HG03457 (cell line): ENCODE data around the gene TGOLN2.
"Not testable (repeated sequence)": the region's sequence is repeated elsewhere in the genome, so short reads cannot be mapped to it uniquely, and the experiment has no call there.

ENCODE experiments used
- ATAC-seq: cut with Tn5 transposase; IDR thresholded peaks from one replicate; pipeline ENCODE4 v1.9.1; 2021; ENCODE audit warnings: moderate number of reproducible peaks; ENCODE audit not compliant: unreplicated experiment

TGOLN2 gene

GRCh38 chr2:85340034-85340892 lies 12.5 kb upstream of the TGOLN2 start:
- ATAC-seq: no peak

DNA sequence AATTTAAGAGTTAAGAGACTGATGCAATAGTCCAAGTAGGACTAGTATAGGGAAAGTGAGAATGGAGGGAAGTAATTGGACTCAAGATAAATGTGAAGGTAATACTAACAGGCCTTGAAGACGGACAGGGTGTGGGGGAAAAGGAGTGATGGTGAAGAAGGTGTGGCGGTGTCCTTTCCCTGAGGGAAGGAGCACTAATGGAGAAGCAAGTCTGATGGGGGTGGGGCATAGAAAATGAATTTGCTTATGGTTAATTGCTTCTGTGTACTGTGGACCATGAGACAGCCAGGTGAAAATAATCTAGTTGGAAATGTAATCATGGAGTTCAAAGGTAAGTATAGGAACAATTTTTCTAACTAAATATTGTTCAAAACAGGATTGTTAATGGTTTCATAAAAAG lies 7.1 kb upstream of the TGOLN2 start:
- ATAC-seq: no peak

GRCh38 chr2:85333877-85334276 lies 6.1 kb upstream of the TGOLN2 start:
- not testable (repeated sequence) for ATAC-seq

DNA sequence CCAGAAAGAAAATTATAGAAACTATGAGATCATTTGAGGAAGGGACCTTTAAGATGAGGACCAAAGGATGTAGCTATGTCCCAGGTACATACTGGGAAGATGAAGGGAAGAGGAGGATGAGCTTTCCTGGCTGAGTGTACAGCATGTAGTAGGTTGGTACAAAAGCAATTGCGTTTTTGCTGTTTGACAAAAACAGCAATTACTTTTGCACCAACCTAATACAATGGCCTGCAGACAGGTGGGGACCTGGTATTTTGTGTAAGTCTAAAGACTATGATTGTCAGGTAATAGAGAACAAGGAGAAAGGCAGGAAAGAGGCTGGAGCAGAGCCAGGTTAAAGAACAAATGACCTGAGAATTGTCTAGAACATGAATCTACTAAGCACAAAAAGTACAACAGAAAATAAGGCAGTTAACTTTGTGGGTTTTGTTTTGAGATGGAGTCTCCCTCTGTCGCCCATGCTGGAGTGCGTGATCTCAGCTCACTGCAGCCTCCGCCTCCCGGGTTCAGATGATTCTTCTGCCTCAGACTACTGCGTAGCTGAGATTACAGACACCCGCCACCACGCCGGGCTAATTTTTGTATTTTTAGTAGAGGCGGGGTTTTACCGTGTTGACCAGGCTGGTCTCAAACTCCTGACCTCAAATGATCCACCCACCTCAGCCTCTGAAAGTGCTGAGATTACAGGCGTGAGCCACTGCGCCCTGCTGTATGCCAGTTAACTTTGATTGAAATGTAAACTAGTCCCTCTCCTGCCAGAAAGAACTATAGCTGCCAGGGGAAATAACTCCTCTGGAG lies 3.2 kb upstream of the TGOLN2 start:
- ATAC-seq: no peak

DNA sequence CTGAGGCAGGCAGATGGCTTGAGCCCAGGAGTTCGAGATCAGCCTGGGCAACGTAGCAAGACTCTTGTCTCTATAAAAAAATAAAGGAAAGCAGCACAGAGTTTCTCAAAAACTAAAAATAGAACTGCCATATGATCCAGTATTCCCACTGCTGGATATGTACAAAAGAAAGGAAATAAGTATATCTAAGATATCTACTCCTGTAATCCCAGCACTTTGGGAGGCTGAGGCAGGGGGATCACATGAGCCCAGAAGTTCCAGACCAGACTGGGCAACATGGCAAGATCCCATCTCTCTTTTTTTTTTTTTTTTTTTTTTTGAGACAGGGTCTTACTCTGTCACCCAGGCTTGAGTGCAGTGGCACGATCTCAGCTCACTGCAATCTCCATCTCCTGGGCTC lies 1.9 kb upstream of the TGOLN2 start:
- not testable (repeated sequence) for ATAC-seq

- ATAC-seq: no peak
Observed at GRCh38 chr2:85329181-85329651, 1.4 kb upstream of the TGOLN2 start.

GRCh38 chr2:85327160-85327821 lies 498 bp downstream of the TGOLN2 start:
- no peak for ATAC-seq

DNA sequence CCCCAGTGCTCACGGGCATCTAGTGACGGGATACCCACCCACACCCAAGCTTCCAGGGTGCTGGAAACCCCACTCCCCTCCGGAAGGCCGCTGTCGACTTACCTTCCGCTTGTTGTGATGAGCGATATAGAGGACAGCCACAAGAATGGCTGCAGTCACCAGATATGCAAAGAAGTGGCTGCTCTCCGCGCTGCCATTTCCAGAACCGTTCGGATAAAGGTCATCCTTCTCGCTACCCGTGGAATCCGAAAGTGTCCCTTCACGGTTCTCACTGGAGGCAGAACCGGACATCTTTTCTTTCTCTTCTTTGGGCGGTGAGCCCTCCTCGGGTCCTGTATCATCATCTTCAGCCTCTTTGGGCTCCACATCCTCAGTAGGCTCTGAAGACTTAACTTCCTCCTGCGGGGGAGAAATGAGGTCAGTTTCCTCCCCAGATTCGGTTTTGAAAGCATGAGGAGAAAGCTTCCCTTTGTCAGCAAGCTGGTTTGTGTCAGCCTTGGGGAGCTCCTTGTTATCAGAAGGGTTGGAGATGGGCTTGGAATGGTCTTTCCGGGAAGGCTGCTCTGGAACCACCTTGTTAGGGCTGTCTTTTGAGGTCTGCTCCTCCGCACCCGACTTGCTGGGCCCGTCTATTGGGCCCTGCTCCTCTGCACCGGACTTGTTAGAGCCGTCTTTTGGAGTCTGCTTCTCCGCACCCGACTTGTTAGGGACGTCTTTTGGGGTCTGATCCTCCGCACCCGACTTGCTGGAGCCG lies 1.2 kb downstream of the TGOLN2 start:
- no peak for ATAC-seq

DNA sequence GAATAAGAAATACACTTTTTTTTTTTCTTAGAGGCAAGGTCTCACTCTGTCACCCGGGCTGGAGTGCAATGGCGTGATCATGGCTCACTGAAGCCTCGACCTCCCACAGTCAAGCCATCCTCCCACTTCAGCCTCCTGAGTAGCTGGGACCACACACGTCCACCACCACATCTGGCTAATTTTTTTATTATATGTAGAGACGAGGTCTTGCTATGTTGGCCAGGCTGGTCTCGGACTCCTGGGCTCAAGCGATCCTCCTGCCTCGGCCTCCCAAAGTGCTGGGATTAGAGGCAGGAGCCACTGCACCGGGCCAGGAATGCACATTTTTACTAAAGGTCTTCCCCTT lies 2.4 kb downstream of the TGOLN2 start:
- no peak for ATAC-seq

DNA sequence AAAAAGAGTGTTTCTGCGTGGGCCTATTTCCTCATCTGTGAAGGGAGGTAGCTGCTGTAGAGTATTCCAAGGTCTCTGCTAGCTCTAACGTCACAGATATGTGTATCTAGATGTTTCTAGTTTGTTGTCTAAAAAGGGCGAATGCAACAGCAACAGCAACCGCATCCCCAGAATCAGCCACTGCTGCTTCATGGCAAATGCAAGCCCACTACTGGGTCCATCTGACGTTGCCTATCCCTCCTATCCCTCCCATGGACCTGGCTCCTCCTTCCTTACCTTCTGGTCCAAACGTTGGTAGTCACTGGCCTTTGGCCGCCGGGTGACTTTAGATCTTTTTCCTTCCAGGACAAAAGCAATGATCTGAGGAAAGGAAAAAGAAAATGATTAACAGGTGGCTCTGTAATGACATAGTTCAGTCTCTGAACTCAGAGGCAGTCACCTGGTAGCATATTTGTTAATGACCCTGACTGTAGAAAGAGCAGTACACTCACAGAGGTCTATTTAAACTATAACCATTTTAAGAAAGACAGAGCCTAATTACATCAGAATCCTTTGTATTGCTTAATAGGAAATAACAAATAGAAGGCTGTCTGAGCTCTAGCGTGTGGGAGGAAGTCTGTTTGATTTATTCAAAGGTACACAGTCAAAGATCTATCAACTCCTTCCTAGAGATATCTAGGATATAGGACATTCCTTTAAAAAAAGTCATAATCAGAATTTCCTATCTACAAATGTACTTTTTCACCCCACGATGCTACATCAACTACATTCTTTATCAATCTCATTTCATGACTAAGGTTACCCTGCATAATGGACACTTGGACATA lies 2.9 kb downstream of the TGOLN2 start:
- no peak for ATAC-seq

DNA sequence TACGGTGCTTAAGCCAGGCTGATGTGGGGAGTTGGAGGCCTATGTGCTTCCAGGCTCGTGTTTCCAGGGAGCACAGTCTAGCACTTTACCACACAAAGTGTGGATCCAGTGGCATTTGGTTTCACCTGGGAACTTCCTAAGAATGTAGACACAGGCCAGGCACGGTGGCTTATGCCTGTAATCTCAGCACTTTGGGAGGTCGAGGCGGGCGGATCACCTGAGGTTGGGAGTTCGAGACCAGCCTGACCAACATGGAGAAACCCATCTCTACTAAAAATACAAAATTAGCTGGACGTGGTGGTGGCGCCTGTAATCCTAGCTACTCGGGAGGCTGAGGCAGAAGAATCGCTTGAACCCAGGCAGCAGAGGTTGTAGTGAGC lies 3.8 kb downstream of the TGOLN2 start:
- not testable (repeated sequence) for ATAC-seq

DNA sequence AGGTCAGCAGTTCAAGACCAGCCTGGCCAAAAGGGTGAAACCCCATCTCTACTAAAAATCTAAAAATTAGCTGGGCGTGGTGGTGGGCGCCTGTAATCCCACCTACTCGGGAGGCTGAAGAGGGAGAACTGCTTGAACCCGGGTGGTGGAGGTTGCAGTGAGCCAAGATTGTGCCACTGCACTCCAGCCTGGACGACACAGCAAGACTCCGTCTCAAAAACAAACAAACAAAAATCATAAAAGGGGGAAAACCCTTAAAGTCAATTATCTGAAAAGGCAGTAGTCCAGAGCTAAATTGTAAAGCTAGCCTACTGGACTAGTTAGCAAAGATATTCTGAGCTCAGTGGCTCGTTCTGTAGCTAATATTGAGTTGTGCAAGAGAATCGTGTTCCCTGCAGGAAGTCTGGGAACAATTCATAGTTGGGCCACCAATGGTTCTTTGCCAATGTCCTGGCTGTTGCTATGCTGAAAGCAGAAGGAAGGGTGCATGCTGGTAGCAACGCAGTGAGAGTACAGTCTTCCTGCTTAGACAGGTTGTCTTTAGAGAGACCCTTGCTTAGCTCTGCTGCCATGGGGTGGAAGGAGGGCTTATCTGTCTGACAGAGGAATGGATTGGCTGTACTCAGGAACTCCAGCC lies 4.3 kb downstream of the TGOLN2 start:
- no peak for ATAC-seq

- no peak for ATAC-seq
Observed at GRCh38 chr2:85319796-85320195, 8.0 kb downstream of the TGOLN2 start.

DNA sequence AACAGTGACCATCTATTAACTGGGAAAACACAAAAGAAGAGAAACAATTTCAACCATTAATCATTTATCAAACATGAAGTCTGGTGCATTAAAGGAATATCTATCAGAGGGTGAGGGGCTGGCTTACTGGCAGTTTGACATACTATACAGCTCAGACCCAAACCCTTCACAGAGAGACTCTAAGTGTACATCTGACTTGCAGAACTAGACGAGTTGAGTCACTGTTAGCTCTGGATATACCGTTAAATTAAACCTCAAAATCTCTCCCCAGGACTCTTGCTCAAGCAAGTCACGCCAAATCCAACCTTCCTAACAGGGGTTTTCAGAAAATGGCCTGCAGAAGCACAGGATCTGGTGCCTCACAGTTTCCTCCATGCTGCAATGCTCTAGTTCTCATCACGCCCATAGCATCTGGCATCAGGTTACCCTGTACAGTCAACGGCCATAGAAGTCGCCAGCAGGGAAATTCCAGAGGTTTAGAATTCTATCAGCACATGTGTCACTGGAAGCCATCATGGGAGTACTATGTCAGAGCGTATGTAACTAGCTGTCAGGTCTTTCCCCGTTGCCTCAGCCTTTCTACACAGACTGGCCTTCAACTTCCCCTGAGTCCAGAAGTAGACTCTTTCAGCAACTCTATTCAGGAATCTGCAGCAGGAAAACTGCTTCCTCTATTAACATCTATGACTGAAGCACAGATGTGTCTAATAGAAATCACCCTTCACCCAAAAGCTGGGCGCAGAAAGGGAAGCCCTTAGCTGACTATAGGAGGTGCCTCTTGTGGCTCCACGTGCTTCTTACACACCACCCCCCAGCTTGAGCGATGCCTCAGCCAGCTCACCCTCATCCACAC lies 9.3 kb downstream of the TGOLN2 start:
- ATAC-seq: no peak

- not testable (repeated sequence) for ATAC-seq
Observed at GRCh38 chr2:85315921-85316320, 11.9 kb downstream of the TGOLN2 start.

DNA sequence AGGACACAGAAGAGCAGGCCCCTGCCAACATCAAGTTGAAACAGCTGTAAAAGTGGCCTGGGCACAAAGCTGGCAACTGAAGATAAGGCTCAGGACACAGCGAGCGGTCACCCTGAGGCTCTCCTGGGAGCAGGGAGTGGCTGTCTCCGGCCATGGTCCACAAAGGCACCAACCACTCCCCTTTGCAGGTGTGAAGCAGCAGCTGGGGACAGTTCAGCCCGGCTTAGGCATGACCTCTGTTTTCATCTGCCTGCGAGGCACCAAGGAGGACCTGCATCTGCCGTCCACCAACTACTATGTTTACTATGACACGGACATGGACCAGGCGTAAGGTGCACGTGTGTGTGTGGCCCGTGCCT lies 12.9 kb downstream of the TGOLN2 start:
- ATAC-seq: no peak

GRCh38 chr2:85312404-85312803 lies 15.4 kb downstream of the TGOLN2 start:
- ATAC-seq: no peak

DNA sequence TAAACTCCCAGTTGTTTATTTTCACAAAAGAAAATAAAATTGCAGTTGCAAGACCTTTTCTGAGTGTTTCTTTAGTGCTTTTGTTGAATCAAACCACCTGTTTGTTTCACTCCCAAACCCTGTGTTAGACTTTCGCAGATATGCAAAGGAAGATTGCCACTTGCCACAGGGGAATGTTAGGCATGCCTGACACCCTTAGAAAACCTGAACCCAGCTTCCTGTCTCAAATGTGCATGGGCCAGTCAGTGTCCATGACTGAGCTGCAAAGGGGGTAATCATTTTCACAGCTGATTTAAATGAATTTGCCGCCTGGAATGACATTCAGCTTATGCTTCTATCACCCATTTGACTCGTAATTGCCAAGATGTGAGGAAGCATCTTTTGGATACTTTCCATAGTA lies 17.5 kb downstream of the TGOLN2 start:
- ATAC-seq: no peak
